Central memory CD8-positive, alpha-beta T cell (primary cell): ENCODE data around the gene MAB21L3.

ENCODE experiments used
- ATAC-seq: fragments of 150-1000 bp; cut with Tn5 transposase; replicated peaks from 2 replicates; pipeline ENCODE4 v1.10.0; 2022; ENCODE audit warnings: mild to moderate bottlenecking, moderate FRiP score, moderate number of reproducible peaks; ENCODE audit not compliant: poor library complexity, severe bottlenecking; ENCODE audit errors: extremely low read depth
- DNase-seq, 2 donors: peaks; one replicate each; pipeline ENCODE4 v3.0.0; 2021; ENCODE audit warnings: low spot score in 2 of 2
- H3K27ac Mint-ChIP-seq: one replicate; pipeline ENCODE4 v1.8.0; 2022; ENCODE audit warnings: low read depth, mild to moderate bottlenecking, moderate library complexity, mixed read lengths
- H3K27me3 Mint-ChIP-seq: one replicate; pipeline ENCODE4 v1.8.0; 2022; ENCODE audit warnings: mixed read lengths
- H3K36me3 Mint-ChIP-seq: one replicate; pipeline ENCODE4 v1.8.0; 2022; ENCODE audit warnings: mild to moderate bottlenecking, moderate library complexity, mixed read lengths; ENCODE audit not compliant: insufficient read depth
- H3K4me1 Mint-ChIP-seq: one replicate; pipeline ENCODE4 v1.8.0; 2022; ENCODE audit warnings: mixed read lengths
- H3K4me3 Mint-ChIP-seq: one replicate; pipeline ENCODE4 v1.8.0; 2022; ENCODE audit warnings: mild to moderate bottlenecking, moderate library complexity, mixed read lengths
- H3K9me3 Mint-ChIP-seq: one replicate; pipeline ENCODE4 v1.8.0; 2022; ENCODE audit warnings: mixed read lengths

The MAB21L3 gene

GRCh38 chr1:116092752-116093489 is 18.3 kb upstream of the MAB21L3 start:
- Mint-ChIP-seq H3K27ac (no peak overlapping the region), H3K27me3 (peaks cover 89% of the 10 kb centered on the region), H3K9me3 (peaks cover 31% of the 10 kb centered on the region), H3K36me3 (no peaks in the 10 kb centered on the region), H3K4me3 (no peak overlapping the region), H3K4me1 (no peaks in the 10 kb centered on the region)
- ATAC-seq (no peak), DNase-seq (no peak)

- peaks cover 68% of the 10 kb centered on the region for H3K27me3 Mint-ChIP-seq
- H3K9me3 Mint-ChIP-seq, result peaks cover 15% of the 10 kb centered on the region
- no peaks in the 10 kb centered on the region for H3K4me1 Mint-ChIP-seq
- DNase-seq, result no peak
- H3K4me3 Mint-ChIP-seq, result no peak overlapping the region
- H3K36me3 Mint-ChIP-seq, result no peaks in the 10 kb centered on the region
- H3K27ac Mint-ChIP-seq, result no peak overlapping the region
- ATAC-seq, result no peak
Observed at GRCh38 chr1:116095027-116095426, 16.2 kb upstream of the MAB21L3 start.

DNA sequence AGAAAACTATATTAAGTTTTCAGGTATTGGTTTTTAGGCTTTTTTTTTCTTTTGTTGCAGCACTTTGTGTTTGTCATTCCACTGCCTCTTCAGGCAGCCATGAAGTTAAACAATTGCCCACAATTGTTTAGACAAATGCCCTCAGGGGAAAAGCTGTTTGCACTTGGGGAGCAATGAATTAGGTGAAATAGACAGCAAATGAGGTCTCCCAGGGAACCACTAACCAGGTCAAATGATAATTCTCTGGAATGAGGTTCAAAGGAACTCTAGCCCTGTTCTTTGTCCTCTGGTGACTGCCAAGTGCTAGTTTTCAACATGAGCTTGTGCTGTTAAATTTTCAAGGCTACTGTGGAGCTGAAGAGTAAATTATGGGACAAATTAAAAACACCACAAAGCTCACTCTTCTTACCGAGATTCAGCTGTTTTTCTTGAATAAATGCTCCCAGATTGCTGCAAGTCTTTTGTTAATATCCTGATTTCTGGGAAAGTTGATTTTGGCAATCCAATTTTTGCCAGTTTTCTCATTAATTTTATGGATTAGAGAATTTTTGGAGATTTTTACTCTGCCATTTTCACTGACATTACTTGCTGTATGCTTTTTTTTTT is 15.1 kb upstream of the MAB21L3 start:
- Mint-ChIP-seq H3K27ac (no peak overlapping the region), H3K4me3 (no peak overlapping the region), H3K36me3 (no peaks in the 10 kb centered on the region), H3K9me3 (peaks cover 9% of the 10 kb centered on the region), H3K4me1 (no peaks in the 10 kb centered on the region), H3K27me3 (peaks cover 61% of the 10 kb centered on the region)
- ATAC-seq, result no peak
- no peak for DNase-seq

- no peaks in the 10 kb centered on the region for H3K36me3 Mint-ChIP-seq
- ATAC-seq (no peak), DNase-seq (no peak)
- no peak overlapping the region for H3K27ac Mint-ChIP-seq
- H3K9me3 Mint-ChIP-seq, result peaks cover 9% of the 10 kb centered on the region
- H3K27me3 Mint-ChIP-seq, result peaks cover 53% of the 10 kb centered on the region
- H3K4me1 Mint-ChIP-seq, result no peaks in the 10 kb centered on the region
- no peak overlapping the region for H3K4me3 Mint-ChIP-seq
Observed at GRCh38 chr1:116097626-116098025, 13.6 kb upstream of the MAB21L3 start.

- no peaks in the 10 kb centered on the region for H3K4me1 Mint-ChIP-seq
- H3K36me3 Mint-ChIP-seq, result no peaks in the 10 kb centered on the region
- no peak overlapping the region for H3K27ac Mint-ChIP-seq
- DNase-seq (no peak), ATAC-seq (no peak)
- no peak overlapping the region for H3K4me3 Mint-ChIP-seq
- H3K9me3 Mint-ChIP-seq, result peaks cover 6% of the 10 kb centered on the region
- H3K27me3 Mint-ChIP-seq, result peaks cover 48% of the 10 kb centered on the region
Observed at GRCh38 chr1:116099379-116099778, 11.8 kb upstream of the MAB21L3 start.

DNA sequence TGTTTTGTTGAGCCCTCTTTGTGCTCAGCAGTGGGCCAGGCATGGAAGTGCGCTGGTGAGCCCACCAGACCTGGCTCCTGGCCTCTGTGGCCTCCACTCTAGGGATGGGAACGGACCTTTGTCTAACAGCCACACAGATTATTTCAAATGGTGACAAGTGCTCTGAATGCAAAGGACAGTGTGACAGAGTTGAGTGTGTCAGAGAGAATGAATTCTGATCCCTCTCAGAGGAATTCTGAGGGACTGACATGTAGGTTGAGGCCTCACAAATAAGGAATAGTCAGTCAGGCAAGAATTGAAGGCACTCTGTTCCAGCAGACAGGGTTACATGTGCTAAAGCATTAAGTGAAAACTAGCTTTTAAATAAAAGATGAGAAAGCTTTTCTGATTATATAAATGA is 11.3 kb upstream of the MAB21L3 start:
- Mint-ChIP-seq H3K27ac (no peak overlapping the region), H3K4me1 (no peaks in the 10 kb centered on the region)

GRCh38 chr1:116104667-116105066 is 6.5 kb upstream of the MAB21L3 start:
- Mint-ChIP-seq H3K27ac (no peak overlapping the region), H3K4me3 (no peak overlapping the region), H3K4me1 (no peaks in the 10 kb centered on the region), H3K9me3 (no peaks in the 10 kb centered on the region), H3K36me3 (no peaks in the 10 kb centered on the region), H3K27me3 (peaks cover 30% of the 10 kb centered on the region)
- ATAC-seq (no peak), DNase-seq (no peak)

More for the DNA sequence above, 11.3 kb upstream of the MAB21L3 start:
- ATAC-seq, result no peak
- H3K36me3 Mint-ChIP-seq, result no peaks in the 10 kb centered on the region
- DNase-seq, result no peak
- peaks cover 6% of the 10 kb centered on the region for H3K9me3 Mint-ChIP-seq
- H3K4me3 Mint-ChIP-seq, result no peak overlapping the region
- peaks cover 43% of the 10 kb centered on the region for H3K27me3 Mint-ChIP-seq

GRCh38 chr1:116105996-116106395 is 5.2 kb upstream of the MAB21L3 start:
- no peaks in the 10 kb centered on the region for H3K36me3 Mint-ChIP-seq
- H3K27me3 Mint-ChIP-seq, result peaks cover 41% of the 10 kb centered on the region
- ATAC-seq (no peak), DNase-seq (no peak)
- no peak overlapping the region for H3K27ac Mint-ChIP-seq
- no peak overlapping the region for H3K4me3 Mint-ChIP-seq
- H3K9me3 Mint-ChIP-seq, result no peaks in the 10 kb centered on the region
- no peaks in the 10 kb centered on the region for H3K4me1 Mint-ChIP-seq

GRCh38 chr1:116106646-116107045 is 4.6 kb upstream of the MAB21L3 start:
- H3K4me1 Mint-ChIP-seq, result no peaks in the 10 kb centered on the region
- H3K4me3 Mint-ChIP-seq, result no peak overlapping the region
- H3K27me3 Mint-ChIP-seq, result peaks cover 47% of the 10 kb centered on the region
- no peaks in the 10 kb centered on the region for H3K9me3 Mint-ChIP-seq
- no peaks in the 10 kb centered on the region for H3K36me3 Mint-ChIP-seq
- ATAC-seq (no peak), DNase-seq (no peak)
- no peak overlapping the region for H3K27ac Mint-ChIP-seq

GRCh38 chr1:116107371-116107770 is 3.8 kb upstream of the MAB21L3 start:
- Mint-ChIP-seq H3K27me3 (peaks cover 50% of the 10 kb centered on the region), H3K4me1 (no peaks in the 10 kb centered on the region), H3K27ac (no peak overlapping the region), H3K4me3 (no peak overlapping the region), H3K36me3 (no peaks in the 10 kb centered on the region), H3K9me3 (no peaks in the 10 kb centered on the region)
- no peak for DNase-seq
- ATAC-seq, result no peak

- Mint-ChIP-seq H3K9me3 (no peaks in the 10 kb centered on the region), H3K36me3 (no peaks in the 10 kb centered on the region), H3K4me1 (no peaks in the 10 kb centered on the region), H3K4me3 (no peak overlapping the region), H3K27ac (no peak overlapping the region), H3K27me3 (peaks cover 50% of the 10 kb centered on the region)
- DNase-seq (no peak), ATAC-seq (no peak)
Observed at GRCh38 chr1:116111524-116112021, 374 bp downstream of the MAB21L3 start.

DNA sequence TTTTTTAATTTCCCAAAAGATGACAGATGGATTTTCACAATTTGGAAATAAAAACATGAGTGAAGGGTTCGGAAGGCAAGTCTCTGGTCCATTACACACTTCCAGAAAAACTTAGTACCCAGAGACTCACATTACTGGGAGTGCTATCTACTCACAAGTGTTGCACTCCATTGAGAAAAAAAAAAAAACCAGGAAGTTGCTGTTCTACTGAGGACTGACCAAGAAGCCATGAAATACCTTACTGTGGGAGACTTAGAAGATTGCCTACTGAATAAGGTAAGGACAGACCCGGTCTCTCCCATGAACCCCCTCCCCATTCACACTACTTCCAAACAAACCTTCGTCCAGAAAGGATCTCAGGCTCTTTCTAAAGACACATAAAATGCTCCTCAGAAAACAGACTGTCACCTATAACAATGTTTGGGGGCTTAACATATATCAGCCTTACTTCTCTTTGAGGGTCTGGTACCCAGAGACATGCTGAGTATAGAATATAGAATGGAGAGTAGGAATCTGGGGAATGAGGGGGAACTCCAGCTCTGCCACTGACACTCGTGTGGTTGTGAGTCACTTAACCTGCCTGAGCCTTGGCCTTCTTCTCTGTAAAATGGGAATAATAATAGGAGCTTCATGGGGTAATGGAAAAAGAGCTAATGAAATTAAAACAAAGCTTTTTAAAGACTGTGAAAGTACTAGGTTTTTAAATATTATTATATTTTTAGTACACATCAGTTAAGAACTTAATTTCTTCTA is 1.4 kb downstream of the MAB21L3 start:
- ATAC-seq (no peak), DNase-seq (no peak)
- peaks cover 50% of the 10 kb centered on the region for H3K27me3 Mint-ChIP-seq
- no peak overlapping the region for H3K4me3 Mint-ChIP-seq
- no peaks in the 10 kb centered on the region for H3K36me3 Mint-ChIP-seq
- no peaks in the 10 kb centered on the region for H3K9me3 Mint-ChIP-seq
- H3K27ac Mint-ChIP-seq, result no peak overlapping the region
- no peaks in the 10 kb centered on the region for H3K4me1 Mint-ChIP-seq

- H3K4me1 Mint-ChIP-seq, result no peaks in the 10 kb centered on the region
- H3K27me3 Mint-ChIP-seq, result peaks cover 48% of the 10 kb centered on the region
- H3K9me3 Mint-ChIP-seq, result no peaks in the 10 kb centered on the region
- H3K36me3 Mint-ChIP-seq, result no peaks in the 10 kb centered on the region
- ATAC-seq, result no peak
- no peak for DNase-seq
- no peak overlapping the region for H3K27ac Mint-ChIP-seq
- no peak overlapping the region for H3K4me3 Mint-ChIP-seq
Observed at GRCh38 chr1:116113615-116114014, 2.4 kb downstream of the MAB21L3 start.
